Keratinocyte (primary cell): ENCODE results near the gene MAL.

Experiments used
- CTCF ChIP-seq, 3 experiments: IDR thresholded peaks in 1 of 3; conservative IDR thresholded peaks in 1 of 3; optimal IDR thresholded peaks in 1 of 3; 2 replicates in 2 of 3; 3 replicates in 1 of 3; pipeline versions ENCODE3 to v1.5.1; 2011; ENCODE audit warnings: low read length in 3 of 3, mild to moderate bottlenecking in 3 of 3, moderate library complexity in 2 of 3, control low read depth in 1 of 3, inconsistent platforms in 1 of 3; ENCODE audit not compliant: insufficient read depth in 2 of 3; ENCODE audit errors: extremely low read depth in 1 of 3
- EZH2 ChIP-seq: IDR thresholded peaks from one replicate; pipeline ENCODE4 v1.6.1; 2012; ENCODE audit warnings: inconsistent platforms, mild to moderate bottlenecking, low read length, moderate library complexity

- TF ChIP-seq CTCF (optimal IDR thresholded peaks at IDR 0.05 in 1 of 3, IDR thresholded peaks at IDR 0.05 in 1 of 3, conservative IDR thresholded peaks at IDR 0.05 in 1 of 3; ENCODE audit: extremely low read depth in 1 of 3, insufficient read depth in 2 of 3, low read length in 3 of 3), result no peak
- TF ChIP-seq EZH2, result no peak
These were observed 16.5 kb upstream of the MAL start for GRCh38 chr2:95008996-95009395.
